Right lobe of liver (tissue), 6 donors: ENCODE results near the gene CNGA1. TPM values are rescaled to one million over a fixed set of nuclear protein-coding genes. Genes with fewer than 3 reads are reported as not detected.

ENCODE experiments used
- ATAC-seq, 4 donors: fragments of 200-7000 bp; cut with Tn5 transposase; one replicate each; pipeline ENCODE4 v1.9.1; 2020; ENCODE audit warnings: mild to moderate bottlenecking in 4 of 4, moderate library complexity in 4 of 4
- DNase-seq, 3 donors: peaks; one replicate each; pipeline ENCODE4 v3.0.0-alpha.2; 2020
- H3K27ac ChIP-seq, 3 donors: fragments of 200-600 bp; one replicate each; pipeline ENCODE4 v1.8.0; 2022
- H3K27me3 ChIP-seq, 2 donors: fragments of 200-600 bp; one replicate each; pipeline ENCODE4 v1.8.0; 2022
- H3K36me3 ChIP-seq, 4 donors: fragments of 200-600 bp; sonication (generic) in 1 of 4; one replicate each; pipeline versions ENCODE4 v1.5.1 to v1.8.0; 2017 to 2022; ENCODE audit warnings: control low read depth in 1 of 4
- H3K4me1 ChIP-seq, 4 donors: fragments of 200-600 bp; sonication (generic) in 1 of 4; one replicate each; pipeline versions ENCODE4 v1.5.1 to v1.8.0; 2017 to 2022; ENCODE audit warnings: control low read depth in 1 of 4
- H3K4me3 ChIP-seq, 3 donors: fragments of 200-600 bp; one replicate each; pipeline ENCODE4 v1.8.0; 2022
- H3K9me3 ChIP-seq, 4 donors: fragments of 200-600 bp; sonication (generic) in 1 of 4; one replicate each; pipeline versions ENCODE4 v1.5.1 to v1.8.0; 2017 to 2022; ENCODE audit warnings: control low read depth in 1 of 4
- CTCF ChIP-seq, 4 donors: fragments of 200-600 bp in 3 of 4; fragments of 450-650 bp in 1 of 4; IDR thresholded peaks; one replicate each; pipeline versions ENCODE4 v1.5.1 to v1.8.0; 2016 to 2022; ENCODE audit warnings: antibody characterized with exemption in 4 of 4, mild to moderate bottlenecking in 2 of 4
- POLR2A ChIP-seq: fragments of 450-650 bp; IDR thresholded peaks from one replicate; pipeline ENCODE4 v1.6.1; 2017; ENCODE audit warnings: antibody characterized with exemption, mild to moderate bottlenecking
- WGBS: methylation state at CpG from one replicate; pipeline ENCODE4 v1.1.6; 2018; ENCODE audit warnings: low coverage, low lambda C conversion rate; ENCODE audit not compliant: insufficient coverage; ENCODE audit errors: missing lambda C conversion rate; 5-methylcytosine and 5-hydroxymethylcytosine counted together
- intact Hi-C, 2 donors: fragments of 100-400 bp; cut with DNase I; formaldehyde crosslinking; loops; one replicate each; pipeline versions ENCODE4 v1.11.2 to v1.14.1; 2022
- total RNA-seq, 6 experiments: library from RNA; depleted of rRNA in 2 of 6; stranded (reverse); fragments of >200 nt in 2 of 6; fragmentation: NEBNext Ultra II Directional in 3 of 6; extraction: Animal tissue kit (Norgen Biotek cat#: 25700) in 3 of 6; gene quantifications; one replicate each; pipeline versions ENCODE4 v1.1.0 to v1.2.4, GENCODE V29; 2016 to 2023
- donor health status: DM: no; HTN: yes; CAD: no.
- donor health status: DM: no; HTN: no; CAD: no.
- donor health status: DM: no; HTN: no; CAD: no.
- donor health status: DM: no; HTN: yes; CAD: no.
- donor health status: DM: no; HTN: yes; CAD: no.

The CNGA1 gene
- total RNA-seq, 6 experiments from 2014 or later: 8.1 to 14.9 (median 11.1) TPM

GRCh38 chr4:48046059-48046458 lies 29.6 kb upstream of the CNGA1 start:
- H3K27me3 ChIP-seq: no peaks in the 10 kb centered on the region
- no peak for DNase-seq
- intact Hi-C loops: no loop called here

GRCh38 chr4:48044298-48044697 lies 27.8 kb upstream of the CNGA1 start:
- ATAC-seq (no peak), DNase-seq (no peak)
- Histone ChIP-seq H3K4me1 (peaks cover 0 to 37% (median 15%) of the 10 kb centered on the region in 4 donors), H3K27me3 (no peaks in the 10 kb centered on the region), H3K27ac (no peak overlapping the region), H3K9me3 (no peaks in the 10 kb centered on the region), H3K36me3 (no peaks in the 10 kb centered on the region), H3K4me3 (no peak overlapping the region)
- 71% methylated on average over 2 of the region's 2 CpGs for WGBS
- TF ChIP-seq CTCF (IDR thresholded peaks at IDR 0.05) (no peak), POLR2A (no peak)
- intact Hi-C loops: no loop called here

More at GRCh38 chr4:48046059-48046458, 29.6 kb upstream of the CNGA1 start:
- Histone ChIP-seq H3K4me3 (no peak overlapping the region), H3K27ac (no peak overlapping the region), H3K36me3 (no peaks in the 10 kb centered on the region), H3K4me1 (peaks cover 0 to 36% (median 15%) of the 10 kb centered on the region in 4 donors), H3K9me3 (no peaks in the 10 kb centered on the region)
- no peak for ATAC-seq
- WGBS: 34% methylated on average over 3 of the region's 3 CpGs
- TF ChIP-seq POLR2A: no peak
- no peak for TF ChIP-seq CTCF (IDR thresholded peaks at IDR 0.05)

- Histone ChIP-seq H3K4me1 (peaks cover 0 to 40% (median 15%) of the 10 kb centered on the region in 4 donors), H3K4me3 (no peak overlapping the region), H3K36me3 (no peaks in the 10 kb centered on the region), H3K9me3 (no peaks in the 10 kb centered on the region), H3K27me3 (no peaks in the 10 kb centered on the region), H3K27ac (peak overlapping the region; percentile 27 to 73 (median 69))
- 62% methylated on average over 2 of the region's 2 CpGs for WGBS
- DNase-seq (no peak), ATAC-seq (peak in 2 of 4 donors; percentile 1 to 6)
- TF ChIP-seq CTCF (IDR thresholded peaks at IDR 0.05): no peak
- no peak for TF ChIP-seq POLR2A
- intact Hi-C loops: no loop called here
These were observed 27.0 kb upstream of the CNGA1 start for GRCh38 chr4:48043504-48043903.

- H3K4me3 ChIP-seq: peak overlapping the region in 1 of 3 donors; percentile 8
These were observed 26.5 kb upstream of the CNGA1 start for GRCh38 chr4:48042979-48043461.

More at GRCh38 chr4:48042979-48043461, 26.5 kb upstream of the CNGA1 start:
- Histone ChIP-seq H3K4me1 (peaks cover 0 to 40% (median 13%) of the 10 kb centered on the region in 4 donors), H3K27ac (peak overlapping the region; percentile 31 to 73 (median 69)), H3K27me3 (no peaks in the 10 kb centered on the region), H3K36me3 (no peaks in the 10 kb centered on the region), H3K9me3 (no peaks in the 10 kb centered on the region)
- TF ChIP-seq CTCF (IDR thresholded peaks at IDR 0.05): no peak
- no peak for TF ChIP-seq POLR2A
- WGBS: 21% methylated on average over 3 of the region's 3 CpGs
- peak; percentile 58 to 84 (median 68) for ATAC-seq
- DNase-seq: no peak
- intact Hi-C loops: no loop called here
